NCI-H1105 (cell line): Measurements from ENCODE around the gene ICAM1.

Experiments used
- DNase-seq: peaks from one replicate; lab custom pipeline; 2025; lab: John Stamatoyannopoulos, UW

ICAM1 gene

GRCh38 chr19:10321874-10322835 lies 51.2 kb downstream of the ICAM1 start:
- DNase-seq, result no peak

GRCh38 chr19:10325732-10326131 lies 54.8 kb downstream of the ICAM1 start:
- DNase-seq, result no peak

GRCh38 chr19:10327793-10328192 lies 56.9 kb downstream of the ICAM1 start:
- no peak for DNase-seq

- no peak for DNase-seq
These were observed 57.9 kb downstream of the ICAM1 start for GRCh38 chr19:10328558-10329429.

GRCh38 chr19:10329555-10329954 lies 58.6 kb downstream of the ICAM1 start:
- no peak for DNase-seq

- DNase-seq, result no peak
These were observed 61.4 kb downstream of the ICAM1 start for GRCh38 chr19:10332158-10332964.

- peak; percentile 97 for DNase-seq
These were observed 62.2 kb downstream of the ICAM1 start, which contains the start of gene RAVER1 for GRCh38 chr19:10332965-10333757. Gene RAVER1, minus strand, starts transcription at chr19:10333529. Its CDS starts 22 bp downstream, at chr19:10333507.

GRCh38 chr19:10333758-10334587 lies 63.1 kb downstream of the ICAM1 start:
- peak; percentile 11 for DNase-seq

GRCh38 chr19:10334588-10335351 lies 63.9 kb downstream of the ICAM1 start:
- peak; percentile 64 for DNase-seq

GRCh38 chr19:10335352-10335985 lies 64.5 kb downstream of the ICAM1 start:
- DNase-seq, result no peak
